ENCODE data around the gene ALOX5.
A peak's percentile ranks its signal among the peaks of the same experiment; 100 is the strongest.

Gene ALOX5

GRCh38 chr10:45418417-45418848, 44.4 kb downstream of the ALOX5 start:
- Mint-ChIP-seq H3K9me3 (no peaks in the 10 kb centered on the region), H3K4me1 (ENCODE audit: low read depth) (peaks cover 69% of the 10 kb centered on the region), H3K27ac (peak overlapping the region; percentile 100), H3K4me3 (peak overlapping the region; percentile 97), H3K36me3 (ENCODE audit: low read depth) (peaks cover 80% of the 10 kb centered on the region), H3K27me3 (no peaks in the 10 kb centered on the region)
- intact Hi-C loops (cut with micrococcal nuclease) = loop anchor here (2.0 kb wide), 1 partner anchor 14 kb away; no protein-coding TSS in a partner anchor

DNA sequence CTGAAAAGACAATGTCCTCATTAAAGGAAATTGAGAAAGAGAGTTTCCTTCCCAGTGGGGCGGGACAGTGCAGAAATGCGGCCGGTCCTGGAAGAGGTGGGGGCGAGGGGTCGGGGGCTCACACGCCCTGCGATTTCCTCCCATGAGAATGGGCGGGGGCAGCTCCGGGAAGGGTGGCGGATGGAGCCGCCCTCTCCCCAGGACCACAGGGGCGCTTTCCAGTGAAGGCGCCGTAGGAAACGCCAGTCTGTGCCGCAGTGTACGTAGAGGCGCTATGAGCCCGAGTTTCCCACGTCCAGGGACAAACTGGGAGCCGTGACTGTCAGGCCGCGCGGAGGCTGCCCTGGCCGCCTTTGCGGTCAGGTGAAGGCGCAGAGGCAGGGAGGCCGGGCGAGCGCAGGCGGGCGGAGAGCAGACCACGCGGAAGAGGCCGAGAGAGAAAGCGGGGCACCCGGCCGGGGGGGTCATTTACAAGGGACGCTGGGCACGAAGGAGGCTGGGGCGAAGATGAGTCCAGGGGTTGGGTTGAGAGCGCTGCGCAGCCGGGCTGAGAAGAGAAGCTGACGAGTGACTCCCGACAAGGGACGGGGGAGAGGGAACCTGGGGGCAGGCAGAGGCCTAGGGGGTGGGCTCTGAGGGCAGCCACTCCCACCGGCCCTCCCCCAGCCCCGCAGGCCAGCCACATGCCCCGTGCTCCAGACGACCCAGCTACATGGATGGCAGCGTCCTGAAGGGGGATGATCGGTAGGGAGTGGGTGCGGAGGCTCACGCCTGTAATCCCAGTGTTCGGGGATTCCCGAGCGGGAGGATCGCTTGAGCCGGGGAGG, 45.0 kb downstream of the ALOX5 start:
- H3K4me3 Mint-ChIP-seq = peak overlapping the region; percentile 97
- H3K27ac Mint-ChIP-seq = peak overlapping the region; percentile 100
- peaks cover 80% of the 10 kb centered on the region for H3K36me3 Mint-ChIP-seq (ENCODE audit: low read depth)
- H3K9me3 Mint-ChIP-seq = no peaks in the 10 kb centered on the region
- H3K4me1 Mint-ChIP-seq (ENCODE audit: low read depth) = peaks cover 75% of the 10 kb centered on the region
- intact Hi-C loops (cut with micrococcal nuclease) = loop anchor here (1.0 to 2.0 kb wide), 3 partner anchors 14 to 43 kb away; no protein-coding TSS in a partner anchor
- no peaks in the 10 kb centered on the region for H3K27me3 Mint-ChIP-seq

GRCh38 chr10:45419676-45420025, 45.6 kb downstream of the ALOX5 start:
- Mint-ChIP-seq H3K9me3 (no peaks in the 10 kb centered on the region), H3K27me3 (no peaks in the 10 kb centered on the region), H3K36me3 (ENCODE audit: low read depth) (peaks cover 80% of the 10 kb centered on the region), H3K27ac (peak overlapping the region; percentile 100), H3K4me3 (peak overlapping the region; percentile 97), H3K4me1 (ENCODE audit: low read depth) (peaks cover 81% of the 10 kb centered on the region)
- intact Hi-C loops (cut with micrococcal nuclease) = loop anchor here (1.0 to 10.0 kb wide), 4 partner anchors 15 to 165 kb away; no protein-coding TSS in a partner anchor

GRCh38 chr10:45420453-45421192, 46.6 kb downstream of the ALOX5 start:
- Mint-ChIP-seq H3K4me1 (ENCODE audit: low read depth) (peaks cover 91% of the 10 kb centered on the region), H3K27ac (peak overlapping the region; percentile 100), H3K36me3 (ENCODE audit: low read depth) (peaks cover 81% of the 10 kb centered on the region), H3K27me3 (no peaks in the 10 kb centered on the region), H3K9me3 (no peaks in the 10 kb centered on the region), H3K4me3 (peak overlapping the region; percentile 97)
- intact Hi-C loops (cut with micrococcal nuclease) = loop anchor here (10.0 kb wide), 1 partner anchor 166 kb away; no protein-coding TSS in a partner anchor

DNA sequence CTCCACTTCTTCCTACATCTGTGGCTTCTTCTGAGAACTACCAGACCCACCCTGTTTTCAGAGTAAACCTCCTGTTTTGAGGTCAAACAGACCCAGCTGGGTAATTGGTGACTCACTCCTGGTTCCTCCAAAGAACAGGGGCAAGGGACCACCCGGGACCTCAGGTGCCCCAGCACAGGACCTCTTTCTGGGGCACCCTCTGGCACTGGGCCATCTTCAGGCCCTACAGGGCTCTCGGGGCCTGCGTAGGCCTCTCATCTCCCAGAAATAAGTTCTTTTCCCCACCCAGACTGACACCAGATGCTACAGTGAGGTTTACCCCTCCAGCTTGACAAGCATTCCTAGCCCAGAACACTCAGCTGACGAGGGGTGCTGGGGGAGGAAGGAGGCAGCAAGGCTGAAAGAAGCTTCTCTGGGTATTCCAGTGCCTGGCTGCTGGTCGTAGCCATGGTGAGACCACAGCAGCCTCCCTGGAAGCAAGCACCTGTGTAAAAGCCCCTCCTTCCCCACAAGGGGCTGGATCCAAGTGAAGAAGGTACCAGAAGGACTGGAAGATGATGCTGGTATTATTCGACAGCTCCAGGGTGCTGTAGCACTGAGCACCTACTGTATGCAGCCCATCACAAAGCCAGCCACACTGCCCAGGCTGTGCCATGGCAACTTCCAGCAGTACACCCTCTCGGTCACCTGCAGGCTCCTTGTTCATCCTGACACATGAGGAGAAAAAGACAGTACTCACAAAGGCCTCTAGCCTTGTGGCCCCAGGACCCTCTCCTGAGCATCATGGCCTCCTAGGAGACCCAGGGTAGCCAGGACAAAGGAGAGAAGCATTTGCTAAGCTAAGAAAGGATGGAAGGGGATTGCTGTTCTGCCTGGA, 47.4 kb downstream of the ALOX5 start:
- H3K27me3 Mint-ChIP-seq = no peaks in the 10 kb centered on the region
- intact Hi-C loops (cut with micrococcal nuclease) = loop anchor here (10.0 kb wide), 1 partner anchor 167 kb away; no protein-coding TSS in a partner anchor
- peaks cover 81% of the 10 kb centered on the region for H3K36me3 Mint-ChIP-seq (ENCODE audit: low read depth)
- peak overlapping the region; percentile 100 for H3K27ac Mint-ChIP-seq
- H3K9me3 Mint-ChIP-seq = no peaks in the 10 kb centered on the region
- H3K4me3 Mint-ChIP-seq = peak overlapping the region; percentile 97
- H3K4me1 Mint-ChIP-seq (ENCODE audit: low read depth) = peaks cover 95% of the 10 kb centered on the region

DNA sequence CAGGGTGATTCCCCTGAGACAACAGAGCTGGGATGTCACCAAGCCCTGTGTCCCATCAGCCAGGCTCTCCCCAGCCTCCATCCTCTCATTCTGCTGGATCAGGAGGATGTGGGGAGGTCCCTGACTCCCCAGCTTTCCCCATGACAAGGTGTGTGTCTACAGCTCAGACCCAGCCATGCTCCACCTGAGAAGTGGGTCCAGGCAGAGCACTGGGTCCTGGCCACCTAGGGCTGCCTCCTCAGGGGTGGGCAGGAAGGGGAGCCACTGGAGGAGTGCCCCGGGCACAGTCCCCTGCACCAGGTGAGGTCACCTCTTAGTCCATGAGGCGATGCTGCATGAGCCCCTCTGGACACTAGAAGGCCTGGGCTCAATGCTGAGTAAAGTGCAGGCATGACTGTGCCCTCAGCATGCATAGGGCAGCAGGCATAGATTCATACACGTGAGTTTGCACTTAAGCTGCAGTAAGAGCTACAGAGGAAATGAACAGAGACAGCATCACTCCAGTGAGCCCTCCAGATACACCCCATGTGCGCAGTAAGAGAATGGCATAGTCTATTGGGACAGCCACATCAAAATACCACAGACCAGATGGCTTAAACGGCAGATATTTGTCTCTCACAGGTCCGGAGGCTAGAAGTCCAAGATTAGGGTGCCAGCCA, 48.3 kb downstream of the ALOX5 start:
- Mint-ChIP-seq H3K4me1 (ENCODE audit: low read depth) (peaks cover 92% of the 10 kb centered on the region), H3K9me3 (no peaks in the 10 kb centered on the region), H3K27me3 (no peaks in the 10 kb centered on the region), H3K4me3 (no peak overlapping the region), H3K27ac (peak overlapping the region; percentile 100), H3K36me3 (ENCODE audit: low read depth) (peaks cover 83% of the 10 kb centered on the region)
- intact Hi-C loops (cut with micrococcal nuclease) = loop anchor here (10.0 kb wide), 1 partner anchor 168 kb away; no protein-coding TSS in a partner anchor

GRCh38 chr10:45422866-45423659, 49.0 kb downstream of the ALOX5 start:
- intact Hi-C loops (cut with micrococcal nuclease) = loop anchor here (10.0 kb wide), 1 partner anchor 168 kb away; no protein-coding TSS in a partner anchor
- no peaks in the 10 kb centered on the region for H3K9me3 Mint-ChIP-seq
- no peaks in the 10 kb centered on the region for H3K27me3 Mint-ChIP-seq
- H3K4me3 Mint-ChIP-seq = no peak overlapping the region
- H3K36me3 Mint-ChIP-seq (ENCODE audit: low read depth) = peaks cover 83% of the 10 kb centered on the region
- peak overlapping the region; percentile 100 for H3K27ac Mint-ChIP-seq
- peaks cover 89% of the 10 kb centered on the region for H3K4me1 Mint-ChIP-seq (ENCODE audit: low read depth)

DNA sequence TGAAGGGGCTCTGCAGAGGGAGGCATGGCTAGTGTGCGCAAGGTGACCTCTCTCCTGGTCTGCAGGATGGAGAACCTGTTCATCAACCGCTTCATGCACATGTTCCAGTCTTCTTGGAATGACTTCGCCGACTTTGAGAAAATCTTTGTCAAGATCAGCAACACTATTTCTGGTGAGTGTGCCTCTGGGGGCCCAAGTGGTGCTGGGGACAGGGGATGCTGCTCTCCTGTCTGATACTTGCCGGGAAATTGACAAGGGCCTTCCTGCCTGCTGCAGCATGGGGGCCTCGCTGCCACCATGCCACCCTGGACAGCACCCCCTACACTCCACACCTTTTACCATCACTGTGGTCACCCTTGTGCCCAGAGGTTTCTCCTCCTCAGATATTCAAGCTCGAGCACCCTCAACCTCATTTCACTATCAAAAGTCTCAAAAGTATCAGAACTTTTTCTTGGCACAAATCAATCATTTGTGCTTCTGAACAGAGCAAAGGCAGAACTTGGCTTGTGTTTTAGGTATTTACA, 50.0 kb downstream of the ALOX5 start:
- intact Hi-C loops (cut with micrococcal nuclease) = loop anchor here (10.0 kb wide), 1 partner anchor 169 kb away; no protein-coding TSS in a partner anchor
- H3K27me3 Mint-ChIP-seq = no peaks in the 10 kb centered on the region
- peak overlapping the region; percentile 100 for H3K27ac Mint-ChIP-seq
- H3K9me3 Mint-ChIP-seq = no peaks in the 10 kb centered on the region
- H3K36me3 Mint-ChIP-seq (ENCODE audit: low read depth) = peaks cover 85% of the 10 kb centered on the region
- peaks cover 87% of the 10 kb centered on the region for H3K4me1 Mint-ChIP-seq (ENCODE audit: low read depth)
- no peak overlapping the region for H3K4me3 Mint-ChIP-seq

GRCh38 chr10:45424668-45425404, 50.8 kb downstream of the ALOX5 start:
- Mint-ChIP-seq H3K27me3 (no peaks in the 10 kb centered on the region), H3K36me3 (ENCODE audit: low read depth) (peaks cover 85% of the 10 kb centered on the region), H3K27ac (peak overlapping the region; percentile 100), H3K9me3 (no peaks in the 10 kb centered on the region), H3K4me3 (no peak overlapping the region), H3K4me1 (ENCODE audit: low read depth) (peaks cover 81% of the 10 kb centered on the region)
- intact Hi-C loops (cut with micrococcal nuclease) = loop anchor here (10.0 kb wide), 1 partner anchor 170 kb away; no protein-coding TSS in a partner anchor

GRCh38 chr10:45425621-45426563, 51.9 kb downstream of the ALOX5 start:
- peaks cover 90% of the 10 kb centered on the region for H3K36me3 Mint-ChIP-seq (ENCODE audit: low read depth)
- H3K9me3 Mint-ChIP-seq = no peaks in the 10 kb centered on the region
- H3K27me3 Mint-ChIP-seq = no peaks in the 10 kb centered on the region
- intact Hi-C loops (cut with micrococcal nuclease) = loop anchor here (10.0 kb wide), 1 partner anchor 171 kb away; no protein-coding TSS in a partner anchor
- no peak overlapping the region for H3K4me3 Mint-ChIP-seq
- peaks cover 74% of the 10 kb centered on the region for H3K4me1 Mint-ChIP-seq (ENCODE audit: low read depth)
- peak overlapping the region; percentile 100 for H3K27ac Mint-ChIP-seq
